ENCODE measurements around the gene RSPH10B2. TPM values are rescaled to one million over a fixed set of nuclear protein-coding genes. Genes with fewer than 3 reads are reported as not detected.
A peak's percentile ranks its signal among the peaks of the same experiment; 100 is the strongest.
"Not testable (repeated sequence)": the region's sequence is repeated elsewhere in the genome, so short reads cannot be mapped to it uniquely, and the experiment has no call there.

RSPH10B2 gene
- polyA plus RNA-seq, 2 of the 4 experiments (the other 2 are of a cell fraction), result 0.08 TPM; not detected in 1

DNA sequence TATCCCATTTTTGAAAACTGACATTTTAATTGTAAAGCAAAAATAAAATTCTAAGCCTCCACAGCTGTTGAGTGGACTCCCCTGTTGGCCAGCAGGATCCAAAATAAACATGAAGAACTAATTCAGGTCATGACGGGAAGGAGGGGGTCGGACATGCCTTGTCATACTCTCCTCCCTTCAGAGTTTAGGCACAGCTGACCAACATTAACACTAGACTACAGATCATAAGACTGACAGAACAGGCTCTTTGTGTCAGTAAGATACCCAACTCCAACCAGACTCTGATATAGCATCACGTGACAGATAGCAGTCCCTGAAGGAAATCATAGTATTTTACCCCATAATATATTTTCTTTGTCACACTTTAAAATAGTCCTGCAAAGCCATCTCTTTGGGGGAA, 26.2 kb upstream of the RSPH10B2 start:
- Histone ChIP-seq H3K4me2 (no peak overlapping the region), H3K27ac (no peak overlapping the region), H3K4me1 (0 out of 3 replicates have a peak, but pooled peaks cover 4% of the 10 kb centered on the region), H3K9me3 (peaks cover 16% of the 10 kb centered on the region), H3K4me3 (no peak overlapping the region)
- no peak for DNase-seq (ENCODE audit: low read depth in 1 of 2, low spot score in 1 of 2)
- WGBS (ENCODE audit: missing lambda C conversion rate), result 70% methylated on average over 3 of the region's 3 CpGs
- ChIA-PET CTCF (no interaction called here), POLR2A (no interaction called here)
- no peak for ATAC-seq
- TF ChIP-seq FOSB (CRISPR knock-in tag; IDR thresholded peaks at IDR 0.05), result no peak
- TF ChIP-seq, protein P1, sequence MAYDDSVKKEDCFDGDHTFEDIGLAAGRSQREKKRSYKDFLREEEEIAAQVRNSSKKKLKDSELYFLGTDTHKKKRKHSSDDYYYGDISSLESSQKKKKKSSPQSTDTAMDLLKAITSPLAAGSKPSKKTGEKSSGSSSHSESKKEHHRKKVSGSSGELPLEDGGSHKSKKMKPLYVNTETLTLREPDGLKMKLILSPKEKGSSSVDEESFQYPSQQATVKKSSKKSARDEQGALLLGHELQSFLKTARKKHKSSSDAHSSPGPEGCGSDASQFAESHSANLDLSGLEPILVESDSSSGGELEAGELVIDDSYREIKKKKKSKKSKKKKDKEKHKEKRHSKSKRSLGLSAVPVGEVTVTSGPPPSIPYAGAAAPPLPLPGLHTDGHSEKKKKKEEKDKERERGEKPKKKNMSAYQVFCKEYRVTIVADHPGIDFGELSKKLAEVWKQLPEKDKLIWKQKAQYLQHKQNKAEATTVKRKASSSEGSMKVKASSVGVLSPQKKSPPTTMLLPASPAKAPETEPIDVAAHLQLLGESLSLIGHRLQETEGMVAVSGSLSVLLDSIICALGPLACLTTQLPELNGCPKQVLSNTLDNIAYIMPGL (CRISPR knock-in tag; IDR thresholded peaks at IDR 0.05; ENCODE audit: borderline replicate concordance), result no peak
- TF ChIP-seq HOXA7 (CRISPR knock-in tag; IDR thresholded peaks at IDR 0.05), result no peak
- TF ChIP-seq CTCF (IDR thresholded peaks at IDR 0.05), result no peak
- TF ChIP-seq KDM5A (IDR thresholded peaks at IDR 0.05), result no peak
- FAIRE-seq, result no peak

DNA sequence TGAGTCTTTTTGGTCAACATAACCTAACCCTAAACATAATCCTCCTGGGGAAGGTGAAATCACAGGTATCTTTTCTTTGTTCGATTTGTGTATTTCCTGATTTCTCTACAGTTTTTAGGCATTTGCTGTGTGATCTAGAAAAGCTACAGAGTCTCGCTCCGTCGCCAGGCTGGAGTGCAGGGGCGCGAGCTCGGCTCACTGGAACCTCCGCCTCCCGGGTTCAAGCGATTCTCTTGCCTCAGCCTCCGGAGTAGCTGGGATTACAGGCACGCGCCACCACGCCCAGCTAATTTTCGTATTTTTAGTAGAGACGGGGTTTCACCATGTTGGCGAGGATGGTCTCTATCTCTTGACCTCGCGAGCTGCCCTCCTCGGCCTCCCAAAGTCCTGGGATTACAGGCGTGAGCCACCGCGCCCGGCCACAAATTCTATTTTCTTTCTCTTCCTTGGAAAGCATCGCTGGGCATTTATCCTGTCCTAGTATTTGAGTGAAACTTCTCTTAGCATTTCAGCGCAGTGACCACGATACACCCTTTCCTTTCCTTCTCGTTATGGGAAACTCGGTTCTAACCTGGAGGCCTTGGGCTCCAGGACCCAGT, 24.9 kb upstream of the RSPH10B2 start:
- H3K27ac ChIP-seq, result peak overlapping the region; percentile 81 to 97
- ATAC-seq; POLR2A ChIA-PET; CTCF ChIA-PET; H3K4me1 ChIP-seq; FAIRE-seq; DNase-seq (ENCODE audit: low read depth in 1 of 2, low spot score in 1 of 2): not testable (repeated sequence)
- 88% methylated on average over 29 of the region's 29 CpGs for WGBS (ENCODE audit: missing lambda C conversion rate)
- H3K4me3 ChIP-seq, result peak overlapping the region; percentile 68
- peak overlapping the region; percentile 84 for H3K4me2 ChIP-seq
- H3K9me3 ChIP-seq, result peaks cover 16% of the 10 kb centered on the region

DNA sequence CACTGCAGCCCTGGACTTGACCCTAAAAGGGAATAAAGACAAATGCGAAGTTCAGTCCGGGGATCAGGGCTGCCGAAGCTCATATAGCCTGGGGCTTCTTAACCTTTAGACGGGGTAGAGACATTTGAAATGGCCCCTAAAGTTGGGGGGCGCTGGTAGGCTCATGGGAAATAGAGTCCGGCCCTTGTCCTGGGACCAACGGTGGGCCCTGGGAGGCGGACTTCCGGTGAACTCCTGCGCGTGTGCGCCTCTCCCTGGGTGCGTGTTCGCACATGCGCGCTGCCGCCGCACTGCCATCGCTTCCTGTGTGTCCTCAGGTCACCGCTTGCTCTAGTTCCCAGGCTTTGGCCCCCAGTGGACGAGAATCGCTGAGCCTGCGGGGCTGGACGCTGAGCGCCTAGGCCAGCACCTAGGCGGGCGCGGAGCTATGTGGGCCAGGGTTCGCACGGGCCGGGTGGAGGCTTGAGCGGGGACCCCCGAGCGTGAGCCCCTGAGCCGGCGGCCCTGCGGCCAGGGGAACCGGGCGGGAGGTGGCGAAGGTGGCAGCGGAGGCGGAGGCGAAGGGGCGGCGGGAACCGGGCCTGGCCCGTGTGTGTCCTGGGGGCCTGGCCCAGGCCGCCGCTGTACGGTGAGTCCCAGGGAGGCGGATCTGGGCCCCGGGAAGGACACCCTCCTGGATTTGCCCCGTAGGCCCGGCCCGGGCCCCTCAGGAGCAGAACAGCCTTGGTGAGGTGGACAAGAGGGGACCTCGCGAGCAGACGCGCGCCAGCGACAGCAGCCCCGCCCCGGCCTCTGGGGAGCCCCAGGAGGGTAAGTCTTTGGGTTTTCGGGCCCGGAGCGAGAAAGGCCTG, 24.2 kb upstream of the RSPH10B2 start:
- POLR2A ChIA-PET, result no interaction called here
- TF ChIP-seq, protein P2, sequence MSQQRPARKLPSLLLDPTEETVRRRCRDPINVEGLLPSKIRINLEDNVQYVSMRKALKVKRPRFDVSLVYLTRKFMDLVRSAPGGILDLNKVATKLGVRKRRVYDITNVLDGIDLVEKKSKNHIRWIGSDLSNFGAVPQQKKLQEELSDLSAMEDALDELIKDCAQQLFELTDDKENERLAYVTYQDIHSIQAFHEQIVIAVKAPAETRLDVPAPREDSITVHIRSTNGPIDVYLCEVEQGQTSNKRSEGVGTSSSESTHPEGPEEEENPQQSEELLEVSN (IDR thresholded peaks at IDR 0.05; ENCODE audit: borderline replicate concordance, low read depth), result peak; percentile 72
- TF ChIP-seq CBX8 (IDR thresholded peaks at IDR 0.05) (no peak), ZC3H11A (IDR thresholded peaks at IDR 0.05) (no peak), RCOR1 (IDR thresholded peaks at IDR 0.05; ENCODE audit: low read depth, low read length) (no peak), PHF8 (IDR thresholded peaks at IDR 0.05; ENCODE audit: borderline replicate concordance, low read depth) (peak; percentile 96), CBX2 (IDR thresholded peaks at IDR 0.05; ENCODE audit: borderline replicate concordance, low read depth) (no peak), RAD21 (conservative IDR thresholded peaks at IDR 0.05 in 1 of 2, IDR thresholded peaks at IDR 0.05 in 1 of 2) (no peak), KDM1A (IDR thresholded peaks at IDR 0.05; ENCODE audit: low read depth) (no peak), ELK1 (IDR thresholded peaks at IDR 0.05; ENCODE audit: low read depth, low read length) (peak; percentile 40; the same call in 1 of the 2 replicates), JUN (IDR thresholded peaks at IDR 0.05) (peak; percentile 51 to 64; a peak in 4 of 5 replicates), TFCP2L1 (CRISPR knock-in tag; IDR thresholded peaks at IDR 0.05) (no peak), SMC3 (IDR thresholded peaks at IDR 0.05) (no peak), POLR2A (IDR thresholded peaks at IDR 0.05; ENCODE audit: low read length) (peak; percentile 82), MAFK (IDR thresholded peaks at IDR 0.05; ENCODE audit: partially characterized antibody) (peak; percentile 13)
- TF ChIP-seq, protein P3, sequence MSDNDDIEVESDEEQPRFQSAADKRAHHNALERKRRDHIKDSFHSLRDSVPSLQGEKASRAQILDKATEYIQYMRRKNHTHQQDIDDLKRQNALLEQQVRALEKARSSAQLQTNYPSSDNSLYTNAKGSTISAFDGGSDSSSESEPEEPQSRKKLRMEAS (IDR thresholded peaks at IDR 0.05), result peak; percentile 90
- TF ChIP-seq, protein P4, sequence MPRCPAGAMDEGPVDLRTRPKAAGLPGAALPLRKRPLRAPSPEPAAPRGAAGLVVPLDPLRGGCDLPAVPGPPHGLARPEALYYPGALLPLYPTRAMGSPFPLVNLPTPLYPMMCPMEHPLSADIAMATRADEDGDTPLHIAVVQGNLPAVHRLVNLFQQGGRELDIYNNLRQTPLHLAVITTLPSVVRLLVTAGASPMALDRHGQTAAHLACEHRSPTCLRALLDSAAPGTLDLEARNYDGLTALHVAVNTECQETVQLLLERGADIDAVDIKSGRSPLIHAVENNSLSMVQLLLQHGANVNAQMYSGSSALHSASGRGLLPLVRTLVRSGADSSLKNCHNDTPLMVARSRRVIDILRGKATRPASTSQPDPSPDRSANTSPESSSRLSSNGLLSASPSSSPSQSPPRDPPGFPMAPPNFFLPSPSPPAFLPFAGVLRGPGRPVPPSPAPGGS (IDR thresholded peaks at IDR 0.05), result peak; percentile 47; the same call in 1 of the 3 replicates
- TF ChIP-seq, protein P1 (CRISPR knock-in tag; IDR thresholded peaks at IDR 0.05; ENCODE audit: borderline replicate concordance), result peak; percentile 47; the same call in 1 of the 2 replicates

More for the DNA sequence above, 24.2 kb upstream of the RSPH10B2 start:
- FAIRE-seq (no peak), ATAC-seq (peak; percentile 99 to 100), DNase-seq (ENCODE audit: low read depth in 1 of 2, low spot score in 1 of 2) (peak; percentile 80 to 94)
- WGBS (ENCODE audit: missing lambda C conversion rate), result 6% methylated on average over 43 of the region's 66 CpGs
- peak overlapping the region; percentile 84 for H3K4me2 ChIP-seq
- CTCF ChIA-PET, result no interaction called here
- H3K4me3 ChIP-seq, result peak overlapping the region; percentile 68
- H3K27ac ChIP-seq, result peak overlapping the region; percentile 81 to 97
- peaks cover 16% of the 10 kb centered on the region for H3K9me3 ChIP-seq
- 0 out of 3 replicates have a peak, but pooled peaks cover 4% of the 10 kb centered on the region for H3K4me1 ChIP-seq

All from A549 (cell line).